B cell (primary cell): ENCODE results near the gene TARBP2. TPM values are rescaled to one million over a fixed set of nuclear protein-coding genes. Genes with fewer than 3 reads are reported as not detected.

ENCODE experiments used
- ATAC-seq: fragments of 200-7000 bp; cut with Tn5 transposase; one replicate; pipeline ENCODE4 v1.10.0; 2021; ENCODE audit warnings: low read depth, mild to moderate bottlenecking, moderate number of reproducible peaks, moderate library complexity
- CTCF ChIA-PET: fragments of 350-600 bp; sonication (Branson Sonifier 250); formaldehyde crosslinking; loops from one replicate; lab custom pipeline; 2021; ENCODE audit warnings: antibody characterized with exemption, inconsistent platforms; lab: Charles Lee
- POLR2A ChIA-PET: fragments of 350-600 bp; sonication (Branson Sonifier 250); formaldehyde crosslinking; loops from one replicate; lab custom pipeline; 2021; ENCODE audit warnings: antibody characterized with exemption; lab: Charles Lee
- DNase-seq: peaks from one replicate; pipeline ENCODE4 v3.0.0; 2013
- H2AFZ ChIP-seq: 2 replicates; pipeline ENCODE4 v1.6.1; 2012; ENCODE audit warnings: mild to moderate bottlenecking, low read depth, low read length; ENCODE audit not compliant: insufficient read depth, poor library complexity, severe bottlenecking
- H3K27ac ChIP-seq, 2 donors: 1 replicate in 1 of 2; 2 replicates in 1 of 2; pipeline ENCODE4 v1.5.1; 2012 to 2013; ENCODE audit warnings: low read length in 2 of 2, mild to moderate bottlenecking in 2 of 2, moderate library complexity in 1 of 2
- H3K27me3 ChIP-seq, 4 experiments: fragments of 200-600 bp in 1 of 4; sonication (generic) in 1 of 4; replicated peaks in 1 of 4; 1 replicate in 2 of 4; 2 replicates in 2 of 4; pipeline versions ENCODE4 v1.6.1 to v1.7.0; 2013 to 2016; ENCODE audit warnings: low read length in 3 of 4, mild to moderate bottlenecking in 2 of 4, mixed read lengths in 1 of 4, moderate library complexity in 1 of 4; ENCODE audit not compliant: insufficient read depth in 4 of 4, control insufficient read depth in 3 of 4; ENCODE audit errors: control extremely low read depth in 1 of 4
- H3K36me3 ChIP-seq, 2 experiments: replicated peaks in 1 of 2; 1 replicate in 1 of 2; 2 replicates in 1 of 2; pipeline versions ENCODE4 v1.6.1 to v1.7.1; 2013; ENCODE audit warnings: low read length in 1 of 2; ENCODE audit not compliant: insufficient read depth in 2 of 2, control insufficient read depth in 1 of 2; ENCODE audit errors: control extremely low read depth in 1 of 2, extremely low read depth in 1 of 2
- H3K4me1 ChIP-seq, 2 donors: fragments of 200-600 bp in 1 of 2; sonication (generic) in 1 of 2; 1 replicate in 1 of 2; 2 replicates in 1 of 2; pipeline versions ENCODE4 v1.5.1 to v1.6.1; 2013 to 2017; ENCODE audit warnings: low read length in 2 of 2; ENCODE audit not compliant: control insufficient read depth in 2 of 2, insufficient read depth in 2 of 2
- H3K4me2 ChIP-seq: replicated peaks from 2 replicates; pipeline ENCODE3; 2012; ENCODE audit warnings: mild to moderate bottlenecking, low read depth, low read length; ENCODE audit not compliant: poor library complexity, severe bottlenecking
- H3K4me3 ChIP-seq, 5 experiments: fragments of 200-600 bp in 1 of 5; sonication (generic) in 1 of 5; 1 replicate in 3 of 5; 2 replicates in 2 of 5; pipeline versions ENCODE4 v1.5.1 to v1.7.0; 2011 to 2016; ENCODE audit warnings: low read length in 4 of 5, mild to moderate bottlenecking in 4 of 5, low read depth in 2 of 5, control low read depth in 1 of 5, moderate library complexity in 1 of 5; ENCODE audit not compliant: insufficient read depth in 1 of 5; ENCODE audit errors: control extremely low read depth in 1 of 5, extremely low read depth in 1 of 5
- H3K79me2 ChIP-seq: fragments of 200-600 bp; sonication (generic); one replicate; pipeline ENCODE4 v1.6.0; 2016; ENCODE audit warnings: low read length; ENCODE audit not compliant: control insufficient read depth, insufficient read depth
- H3K9ac ChIP-seq: fragments of 200-600 bp; sonication (generic); 2 replicates; pipeline ENCODE4 v1.6.1; 2017; ENCODE audit warnings: mild to moderate bottlenecking, low read length, moderate library complexity
- H3K9me3 ChIP-seq, 3 donors: one replicate each; pipeline versions ENCODE4 v1.6.1 to v1.7.1; 2013; ENCODE audit warnings: low read length in 2 of 3; ENCODE audit not compliant: control insufficient read depth in 2 of 3, insufficient read depth in 1 of 3; ENCODE audit errors: control extremely low read depth in 1 of 3
- H4K20me1 ChIP-seq: 2 replicates; pipeline ENCODE4 v1.6.0; 2012; ENCODE audit warnings: mild to moderate bottlenecking, low read length; ENCODE audit not compliant: insufficient read depth, control insufficient read depth, poor library complexity, severe bottlenecking
- H3K27ac Mint-ChIP-seq: one replicate; pipeline ENCODE4 v1.8.0; 2021; ENCODE audit warnings: mixed read lengths
- H3K27me3 Mint-ChIP-seq: one replicate; pipeline ENCODE4 v1.8.0; 2021; ENCODE audit warnings: mixed read lengths
- H3K4me1 Mint-ChIP-seq: one replicate; pipeline ENCODE4 v1.8.0; 2021; ENCODE audit warnings: mixed read lengths
- H3K4me3 Mint-ChIP-seq: one replicate; pipeline ENCODE4 v1.8.0; 2021; ENCODE audit warnings: mixed read lengths
- H3K9me3 Mint-ChIP-seq: one replicate; pipeline ENCODE4 v1.8.0; 2022; ENCODE audit warnings: mixed read lengths; ENCODE audit not compliant: insufficient read depth
- CTCF ChIP-seq: fragments of 200-600 bp; IDR thresholded peaks from one replicate; pipeline ENCODE4 v1.8.0; 2022; ENCODE audit warnings: antibody characterized with exemption, mild to moderate bottlenecking
- EZH2 ChIP-seq: IDR thresholded peaks from 2 replicates; pipeline ENCODE4 v1.6.1; 2012; ENCODE audit warnings: borderline replicate concordance, low read depth, mild to moderate bottlenecking, moderate library complexity, low read length; ENCODE audit not compliant: insufficient read depth, poor library complexity, severe bottlenecking
- WGBS: methylation state at CpG from one replicate; pipeline ENCODE4 v1.1.5; 2013; ENCODE audit warnings: missing lambda C conversion rate; ENCODE audit not compliant: insufficient coverage; 5-methylcytosine and 5-hydroxymethylcytosine counted together
- intact Hi-C: fragments of 100-400 bp; cut with micrococcal nuclease; formaldehyde crosslinking; loops from one replicate; pipeline ENCODE4 v1.10.0; 2022
- polyA plus RNA-seq: library from polyadenylated mRNA; depleted of rRNA; stranded (reverse); fragments of >200 nt; gene quantifications from 2 replicates; pipeline ENCODE4 v1.2.3, GENCODE V29; 2012
- total RNA-seq, 2 donors: library from RNA; stranded (reverse); fragments of 120-200 nt in 1 of 2; gene quantifications; 1 replicate in 1 of 2; 2 replicates in 1 of 2; pipeline versions ENCODE4 v1.2.3 to v1.2.4, GENCODE V29; 2013 to 2022

The TARBP2 gene
- total and polyA plus RNA-seq, 2 donors (not counting 1 experiment from before 2014, with no cell fraction given) = 41.6 to 47.2 TPM

GRCh38 chr12:53451661-53452158 is 49.4 kb upstream of the TARBP2 start, which contains the start of gene PCBP2:
PCBP2 (plus strand) TSS chr12:53452102; CDS start chr12:53454801, 2,699 bp downstream.
- H3K4me2 ChIP-seq = peak within 1 kb of the TSS; percentile 78
- H3K4me3 ChIP-seq = peak within 1 kb of the TSS; percentile 67 to 92 (median 85)
- DNase-seq (peak; percentile 98), ATAC-seq (peak; percentile 90)
- H3K4me3 Mint-ChIP-seq = peak within 1 kb of the TSS; percentile 97
- intact Hi-C loops = loop anchor here (1.0 to 5.0 kb wide), 12 partner anchors 10 to 276 kb away; partner anchors contain the start of genes AAAS, CALCOCO1, CSAD and MYG1
- H3K27ac Mint-ChIP-seq = peak within 1 kb of the TSS; percentile 99
- H2AFZ ChIP-seq = peak within 1 kb of the TSS; percentile 58
- peaks cover 27% of the 10 kb centered on the region for H3K4me1 Mint-ChIP-seq
- no peaks in the 10 kb centered on the region for H3K9me3 Mint-ChIP-seq
- 0% methylated on average over 20 of the region's 32 CpGs for WGBS
- H3K79me2 ChIP-seq = peaks cover 51% of the 10 kb centered on the region
- TF ChIP-seq EZH2 (no peak), CTCF (peak; percentile 84)
- H3K27me3 Mint-ChIP-seq = no peaks in the 10 kb centered on the region
- ChIA-PET POLR2A (interaction anchor here (0.6 kb wide), 1 partner anchor 31 kb away, joined by 7 read pairs; no protein-coding TSS in a partner anchor), CTCF (interaction anchor here (0.6 to 1.6 kb wide), 5 partner anchors 12 to 226 kb away, joined by 3 to 8 read pairs (median 5); partner anchors contain the start of gene AAAS)
- peaks cover 15 to 34% of the 10 kb centered on the region in 2 experiments for H3K36me3 ChIP-seq
- peaks cover 15 to 20% of the 10 kb centered on the region in 2 donors for H3K4me1 ChIP-seq
- H3K27me3 ChIP-seq = no peaks in the 10 kb centered on the region
- H3K9ac ChIP-seq = peak within 1 kb of the TSS; percentile 97
- H4K20me1 ChIP-seq = peaks cover 51% of the 10 kb centered on the region
- peak within 1 kb of the TSS; percentile 90 to 94 for H3K27ac ChIP-seq
- no peaks in the 10 kb centered on the region for H3K9me3 ChIP-seq
